GM23338 (cell line): ENCODE measurements around the gene SERTAD3. TPM values are rescaled to one million over a fixed set of nuclear protein-coding genes. Genes with fewer than 3 reads are reported as not detected.
"Not testable (repeated sequence)": the region's sequence is repeated elsewhere in the genome, so short reads cannot be mapped to it uniquely, and the experiment has no call there.

ENCODE experiments used
- ATAC-seq: fragments of 200-7000 bp; cut with Tn5 transposase; 3 replicates; pipeline ENCODE4 v1.9.1; 2020
- DNase-seq: peaks from one replicate; pipeline ENCODE4 v3.0.0-alpha.2; 2015; ENCODE audit warnings: low spot score
- H2AFZ ChIP-seq: fragments of 200-600 bp; sonication (generic); 2 replicates; pipeline ENCODE4 v1.8.0; 2016; ENCODE audit warnings: antibody characterized with exemption, mild to moderate bottlenecking, moderate library complexity
- H3F3A ChIP-seq: fragments of 200-600 bp; sonication (generic); replicated peaks from 2 replicates; pipeline ENCODE4 v1.8.0; 2017; ENCODE audit warnings: antibody characterized with exemption, mixed run types, low read depth
- H3K27ac ChIP-seq: fragments of 200-600 bp; sonication (generic); 2 replicates; pipeline ENCODE4 v1.6.1; 2016; ENCODE audit warnings: low read depth
- H3K27me3 ChIP-seq: fragments of 200-600 bp; sonication (generic); 2 replicates; pipeline ENCODE4 v1.8.0; 2016; ENCODE audit warnings: mild to moderate bottlenecking, mixed run types, moderate library complexity; ENCODE audit not compliant: insufficient read depth
- H3K36me3 ChIP-seq: fragments of 200-600 bp; sonication (generic); 2 replicates; pipeline ENCODE4 v1.8.0; 2016; ENCODE audit warnings: mild to moderate bottlenecking; ENCODE audit not compliant: insufficient read depth
- H3K4me1 ChIP-seq: fragments of 200-600 bp; sonication (generic); 2 replicates; pipeline ENCODE4 v1.8.0; 2016; ENCODE audit warnings: mild to moderate bottlenecking, moderate library complexity; ENCODE audit not compliant: insufficient read depth
- H3K4me2 ChIP-seq: fragments of 200-600 bp; sonication (generic); 2 replicates; pipeline ENCODE4 v1.7.1; 2017; ENCODE audit warnings: mixed run types
- H3K4me3 ChIP-seq: fragments of 200-600 bp; sonication (generic); 2 replicates; pipeline ENCODE4 v1.6.1; 2016; ENCODE audit warnings: mixed run types
- H3K79me2 ChIP-seq: fragments of 200-600 bp; sonication (generic); replicated peaks from 2 replicates; pipeline ENCODE4 v1.8.0; 2017; ENCODE audit warnings: mild to moderate bottlenecking; ENCODE audit not compliant: insufficient read depth
- H3K9me2 ChIP-seq: fragments of 200-600 bp; sonication (generic); 2 replicates; pipeline ENCODE4 v1.8.0; 2017; ENCODE audit not compliant: insufficient read depth
- H4K20me1 ChIP-seq: fragments of 200-600 bp; sonication (generic); replicated peaks from 2 replicates; pipeline ENCODE4 v1.8.0; 2017; ENCODE audit warnings: mild to moderate bottlenecking; ENCODE audit not compliant: insufficient read depth
- H3K27ac Mint-ChIP-seq: 2 replicates; pipeline ENCODE4 v1.8.0; 2020; ENCODE audit warnings: inconsistent platforms, mild to moderate bottlenecking, moderate library complexity, mixed read lengths
- H3K27me3 Mint-ChIP-seq: 3 replicates; pipeline ENCODE4 v1.8.0; 2022; ENCODE audit warnings: low read depth, mild to moderate bottlenecking, moderate library complexity, mixed read lengths, inconsistent platforms; ENCODE audit not compliant: insufficient read depth, poor library complexity
- H3K36me3 Mint-ChIP-seq: 3 replicates; pipeline ENCODE4 v1.8.0; 2021; ENCODE audit warnings: low read depth, mild to moderate bottlenecking, inconsistent platforms, moderate library complexity, mixed read lengths
- H3K4me1 Mint-ChIP-seq: 3 replicates; pipeline ENCODE4 v1.8.0; 2020; ENCODE audit warnings: mild to moderate bottlenecking, inconsistent platforms, mixed read lengths
- H3K4me3 Mint-ChIP-seq: 3 replicates; pipeline ENCODE4 v1.8.0; 2021; ENCODE audit warnings: moderate library complexity, mild to moderate bottlenecking, inconsistent platforms, mixed read lengths
- H3K9me3 Mint-ChIP-seq: 3 replicates; pipeline ENCODE4 v1.8.0; 2020; ENCODE audit warnings: moderate library complexity, mild to moderate bottlenecking, inconsistent platforms, mixed read lengths
- CREB1 ChIP-seq: fragments of 250-450 bp; sonication (Bioruptor Pico); IDR thresholded peaks from 2 replicates; pipeline ENCODE4 v1.5.0; 2020; ENCODE audit warnings: low read depth, mild to moderate bottlenecking, moderate library complexity
- STAT1 ChIP-seq: IDR thresholded peaks from one replicate; pipeline ENCODE4 v1.6.1; 2016; ENCODE audit warnings: antibody characterized with exemption; ENCODE audit not compliant: unreplicated experiment
- ZNF114 ChIP-seq: fragments of 250-450 bp; sonication (Bioruptor Pico); IDR thresholded peaks from 2 replicates; pipeline ENCODE4 v1.5.0; 2020; ENCODE audit warnings: mild to moderate bottlenecking, moderate library complexity
- ZNF331 ChIP-seq: fragments of 250-450 bp; sonication (Bioruptor Pico); IDR thresholded peaks from 2 replicates; pipeline ENCODE4 v1.5.0; 2020; ENCODE audit warnings: low read depth, mild to moderate bottlenecking, moderate library complexity
- polyA plus RNA-seq: library from polyadenylated mRNA; unstranded; fragments of >200 nt; fragmentation: Nextera tagmentation; extraction: Ambion mirVana; gene quantifications from 2 replicates; pipeline ENCODE4 v1.2.1, GENCODE V29; 2016
- total RNA-seq: library from RNA; depleted of rRNA; stranded (reverse); fragments of >200 nt; shearing (Covaris generic); gene quantifications from 2 replicates; pipeline ENCODE4 v1.2.3, GENCODE V29; 2014
- TF ChIP-seq, protein P1 (sequence below): fragments of 250-450 bp; sonication (Bioruptor Pico); IDR thresholded peaks from 2 replicates; pipeline ENCODE4 v1.5.0; 2020; ENCODE audit warnings: mild to moderate bottlenecking, moderate library complexity
- TF ChIP-seq, protein P2 (sequence below), 2 experiments: fragments of 200-600 bp in 1 of 2; sonication (generic) in 1 of 2; conservative IDR thresholded peaks; 2 replicates each; pipeline versions ENCODE4 v1.5.1 to v1.6.1; 2016 to 2017; ENCODE audit warnings: antibody characterized with exemption in 2 of 2, low read depth in 2 of 2, mild to moderate bottlenecking in 2 of 2, moderate library complexity in 1 of 2
- TF ChIP-seq, protein P3 (sequence below): IDR thresholded peaks from one replicate; pipeline ENCODE4 v1.6.1; 2018; ENCODE audit warnings: antibody characterized with exemption; ENCODE audit not compliant: unreplicated experiment

Gene SERTAD3
- total and polyA plus RNA-seq, 2 experiments from 2014 or later: 15.4 to 24.1 TPM

DNA sequence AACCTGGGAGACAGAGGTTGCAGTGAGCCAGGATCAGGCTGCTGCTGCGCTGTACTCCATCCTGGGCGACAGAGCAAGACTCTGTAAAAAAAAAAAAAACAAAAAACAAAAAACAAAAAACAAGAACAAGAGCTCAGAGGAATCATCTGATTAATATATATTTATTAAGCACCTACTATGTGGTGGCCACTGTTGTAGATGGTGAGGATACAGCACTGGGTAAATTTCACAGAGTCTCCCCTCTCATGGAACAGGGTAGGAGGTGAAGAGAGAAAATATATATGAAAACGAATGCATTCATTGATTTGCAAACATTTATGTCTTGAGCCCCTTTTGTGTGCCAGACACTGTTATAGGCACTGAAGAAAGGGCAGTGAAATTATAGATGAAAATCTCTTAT, 12.4 kb downstream of the SERTAD3 start (continued):
- TF ChIP-seq, protein P1, sequence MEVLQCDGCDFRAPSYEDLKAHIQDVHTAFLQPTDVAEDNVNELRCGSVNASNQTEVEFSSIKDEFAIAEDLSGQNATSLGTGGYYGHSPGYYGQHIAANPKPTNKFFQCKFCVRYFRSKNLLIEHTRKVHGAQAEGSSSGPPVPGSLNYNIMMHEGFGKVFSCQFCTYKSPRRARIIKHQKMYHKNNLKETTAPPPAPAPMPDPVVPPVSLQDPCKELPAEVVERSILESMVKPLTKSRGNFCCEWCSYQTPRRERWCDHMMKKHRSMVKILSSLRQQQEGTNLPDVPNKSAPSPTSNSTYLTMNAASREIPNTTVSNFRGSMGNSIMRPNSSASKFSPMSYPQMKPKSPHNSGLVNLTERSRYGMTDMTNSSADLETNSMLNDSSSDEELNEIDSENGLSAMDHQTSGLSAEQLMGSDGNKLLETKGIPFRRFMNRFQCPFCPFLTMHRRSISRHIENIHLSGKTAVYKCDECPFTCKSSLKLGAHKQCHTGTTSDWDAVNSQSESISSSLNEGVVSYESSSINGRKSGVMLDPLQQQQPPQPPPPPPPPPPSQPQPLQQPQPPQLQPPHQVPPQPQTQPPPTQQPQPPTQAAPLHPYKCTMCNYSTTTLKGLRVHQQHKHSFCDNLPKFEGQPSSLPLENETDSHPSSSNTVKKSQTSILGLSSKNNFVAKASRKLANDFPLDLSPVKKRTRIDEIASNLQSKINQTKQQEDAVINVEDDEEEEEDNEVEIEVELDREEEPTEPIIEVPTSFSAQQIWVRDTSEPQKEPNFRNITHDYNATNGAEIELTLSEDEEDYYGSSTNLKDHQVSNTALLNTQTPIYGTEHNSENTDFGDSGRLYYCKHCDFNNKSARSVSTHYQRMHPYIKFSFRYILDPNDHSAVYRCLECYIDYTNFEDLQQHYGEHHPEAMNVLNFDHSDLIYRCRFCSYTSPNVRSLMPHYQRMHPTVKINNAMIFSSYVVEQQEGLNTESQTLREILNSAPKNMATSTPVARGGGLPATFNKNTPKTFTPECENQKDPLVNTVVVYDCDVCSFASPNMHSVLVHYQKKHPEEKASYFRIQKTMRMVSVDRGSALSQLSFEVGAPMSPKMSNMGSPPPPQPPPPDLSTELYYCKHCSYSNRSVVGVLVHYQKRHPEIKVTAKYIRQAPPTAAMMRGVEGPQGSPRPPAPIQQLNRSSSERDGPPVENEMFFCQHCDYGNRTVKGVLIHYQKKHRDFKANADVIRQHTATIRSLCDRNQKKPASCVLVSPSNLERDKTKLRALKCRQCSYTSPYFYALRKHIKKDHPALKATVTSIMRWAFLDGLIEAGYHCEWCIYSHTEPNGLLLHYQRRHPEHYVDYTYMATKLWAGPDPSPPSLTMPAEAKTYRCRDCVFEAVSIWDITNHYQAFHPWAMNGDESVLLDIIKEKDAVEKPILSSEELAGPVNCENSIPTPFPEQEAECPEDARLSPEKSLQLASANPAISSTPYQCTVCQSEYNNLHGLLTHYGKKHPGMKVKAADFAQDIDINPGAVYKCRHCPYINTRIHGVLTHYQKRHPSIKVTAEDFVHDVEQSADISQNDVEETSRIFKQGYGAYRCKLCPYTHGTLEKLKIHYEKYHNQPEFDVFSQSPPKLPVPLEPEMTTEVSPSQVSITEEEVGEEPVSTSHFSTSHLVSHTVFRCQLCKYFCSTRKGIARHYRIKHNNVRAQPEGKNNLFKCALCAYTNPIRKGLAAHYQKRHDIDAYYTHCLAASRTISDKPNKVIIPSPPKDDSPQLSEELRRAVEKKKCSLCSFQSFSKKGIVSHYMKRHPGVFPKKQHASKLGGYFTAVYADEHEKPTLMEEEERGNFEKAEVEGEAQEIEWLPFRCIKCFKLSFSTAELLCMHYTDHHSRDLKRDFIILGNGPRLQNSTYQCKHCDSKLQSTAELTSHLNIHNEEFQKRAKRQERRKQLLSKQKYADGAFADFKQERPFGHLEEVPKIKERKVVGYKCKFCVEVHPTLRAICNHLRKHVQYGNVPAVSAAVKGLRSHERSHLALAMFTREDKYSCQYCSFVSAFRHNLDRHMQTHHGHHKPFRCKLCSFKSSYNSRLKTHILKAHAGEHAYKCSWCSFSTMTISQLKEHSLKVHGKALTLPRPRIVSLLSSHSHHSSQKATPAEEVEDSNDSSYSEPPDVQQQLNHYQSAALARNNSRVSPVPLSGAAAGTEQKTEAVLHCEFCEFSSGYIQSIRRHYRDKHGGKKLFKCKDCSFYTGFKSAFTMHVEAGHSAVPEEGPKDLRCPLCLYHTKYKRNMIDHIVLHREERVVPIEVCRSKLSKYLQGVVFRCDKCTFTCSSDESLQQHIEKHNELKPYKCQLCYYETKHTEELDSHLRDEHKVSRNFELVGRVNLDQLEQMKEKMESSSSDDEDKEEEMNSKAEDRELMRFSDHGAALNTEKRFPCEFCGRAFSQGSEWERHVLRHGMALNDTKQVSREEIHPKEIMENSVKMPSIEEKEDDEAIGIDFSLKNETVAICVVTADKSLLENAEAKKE (CRISPR knock-in tag): no peak
- TF ChIP-seq CREB1 (no peak), ZNF331 (CRISPR knock-in tag) (no peak), ZNF114 (CRISPR knock-in tag) (no peak), STAT1 (no peak)
- TF ChIP-seq, protein P2, sequence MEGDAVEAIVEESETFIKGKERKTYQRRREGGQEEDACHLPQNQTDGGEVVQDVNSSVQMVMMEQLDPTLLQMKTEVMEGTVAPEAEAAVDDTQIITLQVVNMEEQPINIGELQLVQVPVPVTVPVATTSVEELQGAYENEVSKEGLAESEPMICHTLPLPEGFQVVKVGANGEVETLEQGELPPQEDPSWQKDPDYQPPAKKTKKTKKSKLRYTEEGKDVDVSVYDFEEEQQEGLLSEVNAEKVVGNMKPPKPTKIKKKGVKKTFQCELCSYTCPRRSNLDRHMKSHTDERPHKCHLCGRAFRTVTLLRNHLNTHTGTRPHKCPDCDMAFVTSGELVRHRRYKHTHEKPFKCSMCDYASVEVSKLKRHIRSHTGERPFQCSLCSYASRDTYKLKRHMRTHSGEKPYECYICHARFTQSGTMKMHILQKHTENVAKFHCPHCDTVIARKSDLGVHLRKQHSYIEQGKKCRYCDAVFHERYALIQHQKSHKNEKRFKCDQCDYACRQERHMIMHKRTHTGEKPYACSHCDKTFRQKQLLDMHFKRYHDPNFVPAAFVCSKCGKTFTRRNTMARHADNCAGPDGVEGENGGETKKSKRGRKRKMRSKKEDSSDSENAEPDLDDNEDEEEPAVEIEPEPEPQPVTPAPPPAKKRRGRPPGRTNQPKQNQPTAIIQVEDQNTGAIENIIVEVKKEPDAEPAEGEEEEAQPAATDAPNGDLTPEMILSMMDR (conservative IDR thresholded peaks at IDR 0.05; ENCODE audit: low read depth in 2 of 2): no peak
- TF ChIP-seq, protein P3, sequence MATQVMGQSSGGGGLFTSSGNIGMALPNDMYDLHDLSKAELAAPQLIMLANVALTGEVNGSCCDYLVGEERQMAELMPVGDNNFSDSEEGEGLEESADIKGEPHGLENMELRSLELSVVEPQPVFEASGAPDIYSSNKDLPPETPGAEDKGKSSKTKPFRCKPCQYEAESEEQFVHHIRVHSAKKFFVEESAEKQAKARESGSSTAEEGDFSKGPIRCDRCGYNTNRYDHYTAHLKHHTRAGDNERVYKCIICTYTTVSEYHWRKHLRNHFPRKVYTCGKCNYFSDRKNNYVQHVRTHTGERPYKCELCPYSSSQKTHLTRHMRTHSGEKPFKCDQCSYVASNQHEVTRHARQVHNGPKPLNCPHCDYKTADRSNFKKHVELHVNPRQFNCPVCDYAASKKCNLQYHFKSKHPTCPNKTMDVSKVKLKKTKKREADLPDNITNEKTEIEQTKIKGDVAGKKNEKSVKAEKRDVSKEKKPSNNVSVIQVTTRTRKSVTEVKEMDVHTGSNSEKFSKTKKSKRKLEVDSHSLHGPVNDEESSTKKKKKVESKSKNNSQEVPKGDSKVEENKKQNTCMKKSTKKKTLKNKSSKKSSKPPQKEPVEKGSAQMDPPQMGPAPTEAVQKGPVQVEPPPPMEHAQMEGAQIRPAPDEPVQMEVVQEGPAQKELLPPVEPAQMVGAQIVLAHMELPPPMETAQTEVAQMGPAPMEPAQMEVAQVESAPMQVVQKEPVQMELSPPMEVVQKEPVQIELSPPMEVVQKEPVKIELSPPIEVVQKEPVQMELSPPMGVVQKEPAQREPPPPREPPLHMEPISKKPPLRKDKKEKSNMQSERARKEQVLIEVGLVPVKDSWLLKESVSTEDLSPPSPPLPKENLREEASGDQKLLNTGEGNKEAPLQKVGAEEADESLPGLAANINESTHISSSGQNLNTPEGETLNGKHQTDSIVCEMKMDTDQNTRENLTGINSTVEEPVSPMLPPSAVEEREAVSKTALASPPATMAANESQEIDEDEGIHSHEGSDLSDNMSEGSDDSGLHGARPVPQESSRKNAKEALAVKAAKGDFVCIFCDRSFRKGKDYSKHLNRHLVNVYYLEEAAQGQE: no peak

DNA sequence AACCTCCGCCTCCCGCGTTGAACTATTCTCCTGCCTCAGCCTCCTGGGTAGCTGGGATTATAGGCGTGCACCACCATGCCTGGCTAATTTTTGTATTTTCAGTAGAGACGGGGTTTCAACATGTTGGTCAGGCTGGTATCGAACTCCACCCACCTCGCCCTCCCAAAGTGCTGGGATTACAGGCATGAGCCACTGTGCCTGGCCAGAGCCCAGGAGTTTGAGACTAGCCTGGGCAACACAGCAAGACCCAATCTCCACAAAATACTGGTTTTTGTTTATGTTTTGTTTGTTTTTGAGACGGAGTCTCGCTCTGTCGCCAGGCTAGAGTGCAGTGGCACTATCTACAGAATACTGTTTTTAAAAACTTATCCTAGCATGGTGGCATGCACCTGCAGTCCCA, 13.9 kb downstream of the SERTAD3 start:
- not testable (repeated sequence) for H3K36me3 ChIP-seq, H3K4me2 ChIP-seq, H2AFZ ChIP-seq, H3K4me3 ChIP-seq, H3K79me2 ChIP-seq, DNase-seq, H3K9me2 ChIP-seq, H3K9me3 Mint-ChIP-seq, H3K27me3 ChIP-seq, H3K27ac Mint-ChIP-seq, H3K36me3 Mint-ChIP-seq, H3K27ac ChIP-seq, ATAC-seq, H4K20me1 ChIP-seq, H3K4me3 Mint-ChIP-seq
- peaks cover 21% of the 10 kb centered on the region for H3F3A ChIP-seq
- peaks cover 10% of the 10 kb centered on the region; the same call in 1 of the 2 replicates for H3K4me1 ChIP-seq
- Mint-ChIP-seq H3K4me1 (peaks cover 16% of the 10 kb centered on the region), H3K27me3 (peaks cover 17% of the 10 kb centered on the region)

DNA sequence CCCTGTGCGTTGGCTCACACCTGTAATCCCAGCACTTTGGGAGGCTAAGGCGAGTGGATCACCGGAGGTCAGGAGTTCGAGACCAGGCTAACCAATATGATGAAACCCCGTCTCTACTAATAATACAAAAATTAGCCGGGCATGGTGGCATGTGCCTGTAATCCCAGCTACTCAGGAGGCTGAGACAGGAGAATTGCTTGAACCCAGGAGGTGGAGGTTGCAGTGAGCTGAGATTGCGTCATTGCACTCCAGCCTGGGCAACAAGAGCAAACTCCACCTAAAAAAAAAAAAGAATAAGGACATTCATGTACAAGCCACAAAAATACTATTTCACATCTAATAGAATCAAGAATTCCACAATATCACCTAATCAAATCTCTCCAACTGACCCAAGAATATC, 15.9 kb downstream of the SERTAD3 start:
- H3K4me3 ChIP-seq, H3K27ac Mint-ChIP-seq, H4K20me1 ChIP-seq, H3K9me3 Mint-ChIP-seq, DNase-seq, H2AFZ ChIP-seq, H3K4me2 ChIP-seq, H3K27me3 ChIP-seq, H3F3A ChIP-seq, H3K36me3 ChIP-seq, H3K4me3 Mint-ChIP-seq, H3K9me2 ChIP-seq, H3K27ac ChIP-seq, H3K36me3 Mint-ChIP-seq, ATAC-seq, H3K79me2 ChIP-seq: not testable (repeated sequence)
- Mint-ChIP-seq H3K27me3 (peaks cover 13% of the 10 kb centered on the region), H3K4me1 (peaks cover 14% of the 10 kb centered on the region)
- peaks cover 14% of the 10 kb centered on the region for H3K4me1 ChIP-seq
